DOHH2 (cell line): ENCODE measurements around the gene COPG1.

Experiments used
- H3F3A ChIP-seq: fragments of 200-600 bp; sonication (generic), shearing (Covaris generic); 2 replicates; pipeline ENCODE4 v1.6.0; 2016; ENCODE audit warnings: antibody characterized with exemption, mild to moderate bottlenecking; ENCODE audit not compliant: control insufficient read depth, insufficient read depth
- H3K27ac ChIP-seq: fragments of 200-600 bp; sonication (generic); 2 replicates; pipeline ENCODE4 v1.5.1; 2014; ENCODE audit warnings: low read depth, mild to moderate bottlenecking, low read length, moderate library complexity
- H3K27me3 ChIP-seq: fragments of 200-600 bp; sonication (generic); 2 replicates; pipeline ENCODE4 v1.6.1; 2014; ENCODE audit warnings: mild to moderate bottlenecking, low read length, mixed read lengths; ENCODE audit not compliant: control insufficient read depth
- H3K36me3 ChIP-seq: fragments of 200-600 bp; sonication (generic); 2 replicates; pipeline ENCODE4 v1.6.1; 2014; ENCODE audit warnings: mild to moderate bottlenecking, low read length, moderate library complexity, mixed read lengths; ENCODE audit not compliant: control insufficient read depth
- H3K4me1 ChIP-seq: fragments of 200-600 bp; sonication (generic); 2 replicates; pipeline ENCODE4 v1.6.1; 2014; ENCODE audit warnings: mild to moderate bottlenecking, low read length, mixed read lengths; ENCODE audit not compliant: control insufficient read depth
- H3K4me2 ChIP-seq: fragments of 200-600 bp; sonication (generic); 2 replicates; pipeline ENCODE4 v1.6.0; 2014; ENCODE audit warnings: mild to moderate bottlenecking, low read length, moderate library complexity
- H3K4me3 ChIP-seq: fragments of 200-600 bp; sonication (generic); 2 replicates; pipeline ENCODE4 v1.5.1; 2014; ENCODE audit warnings: mild to moderate bottlenecking, low read length, mixed read lengths
- H3K79me2 ChIP-seq: fragments of 200-600 bp; sonication (generic); 2 replicates; pipeline ENCODE4 v1.6.1; 2014; ENCODE audit warnings: mild to moderate bottlenecking, low read length, mixed read lengths; ENCODE audit not compliant: control insufficient read depth
- H3K9me2 ChIP-seq: fragments of 200-600 bp; sonication (generic); replicated peaks from 2 replicates; pipeline ENCODE4 v1.6.1; 2014; ENCODE audit warnings: mild to moderate bottlenecking, low read length, mixed read lengths; ENCODE audit not compliant: control insufficient read depth
- H3K9me3 ChIP-seq: fragments of 200-600 bp; sonication (generic); 2 replicates; pipeline ENCODE4 v1.6.1; 2014; ENCODE audit warnings: antibody characterized with exemption, low read length, mixed read lengths; ENCODE audit not compliant: control insufficient read depth, insufficient read depth
- H4K20me1 ChIP-seq: fragments of 200-600 bp; sonication (generic); 2 replicates; pipeline ENCODE4 v1.6.0; 2014; ENCODE audit warnings: low read depth, mild to moderate bottlenecking, antibody characterized with exemption, low read length, moderate library complexity; ENCODE audit not compliant: control insufficient read depth, insufficient read depth
- EZH2phosphoT487 ChIP-seq: fragments of 200-600 bp; sonication (generic); IDR thresholded peaks from 2 replicates; pipeline ENCODE4 v1.6.1; 2017; ENCODE audit warnings: borderline replicate concordance, mild to moderate bottlenecking, antibody characterized with exemption, low read length, moderate library complexity, mixed read lengths
- TF ChIP-seq, protein P1 (sequence below): fragments of 200-600 bp; sonication (generic); IDR thresholded peaks from one replicate; pipeline ENCODE4 v1.5.1; 2014; ENCODE audit warnings: antibody characterized with exemption, mild to moderate bottlenecking, low read depth, low read length; ENCODE audit not compliant: poor library complexity, severe bottlenecking

The COPG1 gene

DNA sequence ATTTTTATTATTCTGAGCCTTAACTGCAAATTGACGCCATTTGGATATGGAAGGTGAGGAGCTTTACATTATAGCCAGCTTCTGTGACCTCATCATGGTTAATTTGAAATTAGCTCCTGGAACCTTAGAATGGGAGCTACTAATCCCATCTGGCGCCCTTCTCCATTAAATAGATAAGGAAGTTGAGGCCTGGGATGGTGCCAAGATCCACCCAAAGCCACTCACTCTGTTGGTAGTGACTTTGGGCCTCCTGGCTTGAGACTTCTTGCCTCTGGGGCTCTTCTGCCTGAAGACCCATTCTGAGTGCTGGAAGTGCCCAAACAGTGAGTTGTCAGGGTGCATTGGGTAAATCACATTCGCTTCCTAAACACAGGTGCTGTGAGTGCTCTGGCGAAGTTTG, 17.2 kb downstream of the COPG1 start:
- TF ChIP-seq, protein P1, sequence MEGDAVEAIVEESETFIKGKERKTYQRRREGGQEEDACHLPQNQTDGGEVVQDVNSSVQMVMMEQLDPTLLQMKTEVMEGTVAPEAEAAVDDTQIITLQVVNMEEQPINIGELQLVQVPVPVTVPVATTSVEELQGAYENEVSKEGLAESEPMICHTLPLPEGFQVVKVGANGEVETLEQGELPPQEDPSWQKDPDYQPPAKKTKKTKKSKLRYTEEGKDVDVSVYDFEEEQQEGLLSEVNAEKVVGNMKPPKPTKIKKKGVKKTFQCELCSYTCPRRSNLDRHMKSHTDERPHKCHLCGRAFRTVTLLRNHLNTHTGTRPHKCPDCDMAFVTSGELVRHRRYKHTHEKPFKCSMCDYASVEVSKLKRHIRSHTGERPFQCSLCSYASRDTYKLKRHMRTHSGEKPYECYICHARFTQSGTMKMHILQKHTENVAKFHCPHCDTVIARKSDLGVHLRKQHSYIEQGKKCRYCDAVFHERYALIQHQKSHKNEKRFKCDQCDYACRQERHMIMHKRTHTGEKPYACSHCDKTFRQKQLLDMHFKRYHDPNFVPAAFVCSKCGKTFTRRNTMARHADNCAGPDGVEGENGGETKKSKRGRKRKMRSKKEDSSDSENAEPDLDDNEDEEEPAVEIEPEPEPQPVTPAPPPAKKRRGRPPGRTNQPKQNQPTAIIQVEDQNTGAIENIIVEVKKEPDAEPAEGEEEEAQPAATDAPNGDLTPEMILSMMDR, result no peak
- no peak for TF ChIP-seq EZH2phosphoT487

GRCh38 chr3:129268396-129268795, 19.0 kb downstream of the COPG1 start:
- TF ChIP-seq, protein P1, result no peak
- no peak for TF ChIP-seq EZH2phosphoT487
- H3K9me2 ChIP-seq, result no peaks in the 10 kb centered on the region
- no peak overlapping the region for H3K4me3 ChIP-seq
- 0 out of 2 replicates have a peak, but pooled peaks cover 2% of the 10 kb centered on the region for H3F3A ChIP-seq
- no peaks in the 10 kb centered on the region for H3K27me3 ChIP-seq
- peaks cover 91% of the 10 kb centered on the region for H3K36me3 ChIP-seq
- no peaks in the 10 kb centered on the region for H3K9me3 ChIP-seq
- H3K27ac ChIP-seq, result no peak overlapping the region
- peaks cover 8% of the 10 kb centered on the region for H3K4me1 ChIP-seq
- H3K4me2 ChIP-seq, result no peak overlapping the region
- H4K20me1 ChIP-seq, result no peaks in the 10 kb centered on the region; the same call in 1 of the 2 replicates
- H3K79me2 ChIP-seq, result no peaks in the 10 kb centered on the region

More for the DNA sequence above, 17.2 kb downstream of the COPG1 start:
- Histone ChIP-seq H3K27ac (no peak overlapping the region), H3K4me3 (no peak overlapping the region), H3K4me1 (peaks cover 5% of the 10 kb centered on the region), H3F3A (no peaks in the 10 kb centered on the region), H3K9me2 (no peaks in the 10 kb centered on the region), H3K36me3 (peaks cover 91% of the 10 kb centered on the region), H4K20me1 (no peaks in the 10 kb centered on the region; the same call in 1 of the 2 replicates), H3K79me2 (no peaks in the 10 kb centered on the region; the same call in 1 of the 2 replicates), H3K9me3 (no peaks in the 10 kb centered on the region), H3K4me2 (no peak overlapping the region), H3K27me3 (no peaks in the 10 kb centered on the region)

DNA sequence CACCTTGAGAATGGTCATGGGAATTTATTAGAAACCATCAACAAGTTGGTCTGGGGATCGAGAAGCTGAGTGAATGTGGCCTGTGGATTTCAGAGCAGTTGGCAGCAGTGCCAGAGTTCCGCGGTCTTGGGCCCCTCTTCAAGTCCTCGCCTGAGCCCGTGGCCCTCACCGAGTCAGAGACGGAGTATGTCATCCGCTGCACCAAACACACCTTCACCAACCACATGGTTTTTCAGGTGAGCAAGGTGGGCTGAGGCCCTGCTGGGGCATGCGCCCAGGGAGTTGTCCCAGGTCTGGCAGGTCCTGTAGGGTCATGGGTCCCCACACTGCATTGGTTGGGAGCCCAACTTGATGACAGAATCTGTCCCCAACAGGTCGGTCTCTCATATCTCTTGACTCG, 22.3 kb downstream of the COPG1 start:
- Histone ChIP-seq H3F3A (peaks cover 15% of the 10 kb centered on the region), H3K9me3 (no peaks in the 10 kb centered on the region), H3K79me2 (no peaks in the 10 kb centered on the region), H3K4me1 (peaks cover 38% of the 10 kb centered on the region), H3K4me3 (no peak overlapping the region), H3K9me2 (no peaks in the 10 kb centered on the region), H3K4me2 (no peak overlapping the region), H3K27ac (no peak overlapping the region), H3K27me3 (no peaks in the 10 kb centered on the region), H3K36me3 (peaks cover 89% of the 10 kb centered on the region), H4K20me1 (no peaks in the 10 kb centered on the region)
- no peak for TF ChIP-seq EZH2phosphoT487

GRCh38 chr3:129276385-129276784, 27.0 kb downstream of the COPG1 start:
- peaks cover 85% of the 10 kb centered on the region for H3K36me3 ChIP-seq
- H3K4me3 ChIP-seq, result peak overlapping the region; percentile 99
- H3K4me1 ChIP-seq, result peaks cover 67% of the 10 kb centered on the region

More at GRCh38 chr3:129276385-129276784, 27.0 kb downstream of the COPG1 start:
- Histone ChIP-seq H3K9me2 (no peaks in the 10 kb centered on the region), H3K9me3 (no peaks in the 10 kb centered on the region), H3K27me3 (no peaks in the 10 kb centered on the region), H3F3A (peaks cover 37% of the 10 kb centered on the region), H3K27ac (peak overlapping the region; percentile 95), H3K79me2 (peaks cover 37% of the 10 kb centered on the region), H4K20me1 (no peaks in the 10 kb centered on the region), H3K4me2 (peak overlapping the region; percentile 89)
- TF ChIP-seq, protein P1, result no peak
- TF ChIP-seq EZH2phosphoT487, result no peak
